Prostate gland (tissue), 2 donors: Measurements from ENCODE around the gene ZNF343.
"Not testable (repeated sequence)": the region's sequence is repeated elsewhere in the genome, so short reads cannot be mapped to it uniquely, and the experiment has no call there.

Experiments
- CTCF ChIP-seq, 4 experiments: fragments of 200-600 bp in 2 of 4; fragments of 450-650 bp in 2 of 4; sonication (generic) in 2 of 4; IDR thresholded peaks; 1 replicate in 3 of 4; 2 replicates in 1 of 4; pipeline ENCODE4 v1.5.1; 2016 to 2019; ENCODE audit warnings: antibody characterized with exemption in 4 of 4, mild to moderate bottlenecking in 2 of 4, moderate library complexity in 2 of 4
- POLR2AphosphoS5 ChIP-seq: sonication (generic); formaldehyde crosslinking; IDR thresholded peaks from one replicate; pipeline ENCODE4 v1.6.1; 2017; ENCODE audit warnings: antibody characterized with exemption

DNA sequence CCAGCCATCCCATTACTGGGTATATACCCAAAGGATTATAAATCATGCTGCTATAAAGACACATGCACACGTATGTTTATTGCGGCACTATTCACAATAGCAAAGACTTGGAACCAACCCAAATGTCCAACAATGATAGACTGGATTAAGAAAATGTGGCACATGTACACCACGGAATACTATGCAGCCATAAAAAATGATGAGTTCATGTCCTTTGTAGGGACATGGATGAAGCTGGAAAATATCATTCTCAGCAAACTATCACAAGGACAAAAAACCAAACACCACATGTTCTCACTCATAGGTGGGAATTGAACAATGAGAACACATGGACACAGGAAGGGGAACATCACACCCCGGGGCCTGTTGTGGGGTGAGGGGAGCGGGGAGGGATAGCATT is 2.3 kb downstream of the ZNF343 start:
- not testable (repeated sequence) for TF ChIP-seq CTCF (IDR thresholded peaks at IDR 0.05); POLR2AphosphoS5
